Measurements from ENCODE around the gene RFX1. TPM values are rescaled to one million over a fixed set of nuclear protein-coding genes. Genes with fewer than 3 reads are reported as not detected.

The RFX1 gene
- total and polyA plus RNA-seq, 2 experiments from 2014 or later, result 8.9 to 11.8 TPM

DNA sequence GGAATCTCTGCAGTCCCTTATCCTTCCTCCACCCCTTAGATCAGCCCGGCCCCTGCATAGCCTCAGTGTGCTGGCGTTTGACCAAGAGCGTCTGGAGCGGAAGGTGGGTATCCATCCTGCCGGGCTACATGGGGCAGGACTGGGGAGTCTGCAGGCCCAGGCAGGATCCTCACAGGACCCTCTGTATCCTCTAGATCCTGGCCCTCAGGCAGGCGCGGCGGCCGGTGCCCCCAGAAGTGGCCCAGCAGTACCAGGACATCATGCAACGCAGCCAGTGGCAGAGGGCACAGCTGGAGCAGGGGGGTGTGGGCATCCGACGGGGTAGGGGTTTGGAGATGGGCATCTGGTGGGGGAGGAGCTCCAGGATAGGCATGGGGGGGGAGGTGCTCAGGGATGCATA, 76.8 kb downstream of the RFX1 start:
- H3K4me1 Mint-ChIP-seq, result peaks cover 10% of the 10 kb centered on the region
- no peaks in the 10 kb centered on the region for H3K27me3 ChIP-seq (ENCODE audit: insufficient read depth)
- no peaks in the 10 kb centered on the region; the same call in 2 of the 3 replicates for H3K9me3 Mint-ChIP-seq
- H3K27ac ChIP-seq (ENCODE audit: low read depth), result no peak overlapping the region
- 0 out of 2 replicates have a peak, but pooled peaks cover 7% of the 10 kb centered on the region for H3K36me3 ChIP-seq (ENCODE audit: insufficient read depth)
- no peaks in the 10 kb centered on the region for H3K9me2 ChIP-seq (ENCODE audit: insufficient read depth)
- ATAC-seq (no peak), DNase-seq (ENCODE audit: low spot score) (no peak)
- H3K27me3 Mint-ChIP-seq (ENCODE audit: insufficient read depth, low read depth, poor library complexity), result peaks cover 3% of the 10 kb centered on the region
- no peak overlapping the region for H3K4me3 ChIP-seq
- H4K20me1 ChIP-seq (replicated peaks; ENCODE audit: insufficient read depth), result no peaks in the 10 kb centered on the region; the same call in 1 of the 2 replicates
- no peak overlapping the region for H2AFZ ChIP-seq
- H3K27ac Mint-ChIP-seq, result no peak overlapping the region; the same call in 1 of the 2 replicates
- H3K36me3 Mint-ChIP-seq (ENCODE audit: low read depth), result peaks cover 27% of the 10 kb centered on the region
- no peak overlapping the region for H3K4me3 Mint-ChIP-seq
- no peaks in the 10 kb centered on the region for H3K79me2 ChIP-seq (replicated peaks; ENCODE audit: insufficient read depth)
- H3K4me2 ChIP-seq, result no peak overlapping the region
- H3K4me1 ChIP-seq (ENCODE audit: insufficient read depth), result no peaks in the 10 kb centered on the region; the same call in 1 of the 2 replicates
- peaks cover 6% of the 10 kb centered on the region; the same call in 1 of the 2 replicates for H3F3A ChIP-seq (replicated peaks; ENCODE audit: low read depth)
- TF ChIP-seq POLR2AphosphoS5 (IDR thresholded peaks at IDR 0.05; ENCODE audit: low read depth), result no peak
- TF ChIP-seq, protein P1, sequence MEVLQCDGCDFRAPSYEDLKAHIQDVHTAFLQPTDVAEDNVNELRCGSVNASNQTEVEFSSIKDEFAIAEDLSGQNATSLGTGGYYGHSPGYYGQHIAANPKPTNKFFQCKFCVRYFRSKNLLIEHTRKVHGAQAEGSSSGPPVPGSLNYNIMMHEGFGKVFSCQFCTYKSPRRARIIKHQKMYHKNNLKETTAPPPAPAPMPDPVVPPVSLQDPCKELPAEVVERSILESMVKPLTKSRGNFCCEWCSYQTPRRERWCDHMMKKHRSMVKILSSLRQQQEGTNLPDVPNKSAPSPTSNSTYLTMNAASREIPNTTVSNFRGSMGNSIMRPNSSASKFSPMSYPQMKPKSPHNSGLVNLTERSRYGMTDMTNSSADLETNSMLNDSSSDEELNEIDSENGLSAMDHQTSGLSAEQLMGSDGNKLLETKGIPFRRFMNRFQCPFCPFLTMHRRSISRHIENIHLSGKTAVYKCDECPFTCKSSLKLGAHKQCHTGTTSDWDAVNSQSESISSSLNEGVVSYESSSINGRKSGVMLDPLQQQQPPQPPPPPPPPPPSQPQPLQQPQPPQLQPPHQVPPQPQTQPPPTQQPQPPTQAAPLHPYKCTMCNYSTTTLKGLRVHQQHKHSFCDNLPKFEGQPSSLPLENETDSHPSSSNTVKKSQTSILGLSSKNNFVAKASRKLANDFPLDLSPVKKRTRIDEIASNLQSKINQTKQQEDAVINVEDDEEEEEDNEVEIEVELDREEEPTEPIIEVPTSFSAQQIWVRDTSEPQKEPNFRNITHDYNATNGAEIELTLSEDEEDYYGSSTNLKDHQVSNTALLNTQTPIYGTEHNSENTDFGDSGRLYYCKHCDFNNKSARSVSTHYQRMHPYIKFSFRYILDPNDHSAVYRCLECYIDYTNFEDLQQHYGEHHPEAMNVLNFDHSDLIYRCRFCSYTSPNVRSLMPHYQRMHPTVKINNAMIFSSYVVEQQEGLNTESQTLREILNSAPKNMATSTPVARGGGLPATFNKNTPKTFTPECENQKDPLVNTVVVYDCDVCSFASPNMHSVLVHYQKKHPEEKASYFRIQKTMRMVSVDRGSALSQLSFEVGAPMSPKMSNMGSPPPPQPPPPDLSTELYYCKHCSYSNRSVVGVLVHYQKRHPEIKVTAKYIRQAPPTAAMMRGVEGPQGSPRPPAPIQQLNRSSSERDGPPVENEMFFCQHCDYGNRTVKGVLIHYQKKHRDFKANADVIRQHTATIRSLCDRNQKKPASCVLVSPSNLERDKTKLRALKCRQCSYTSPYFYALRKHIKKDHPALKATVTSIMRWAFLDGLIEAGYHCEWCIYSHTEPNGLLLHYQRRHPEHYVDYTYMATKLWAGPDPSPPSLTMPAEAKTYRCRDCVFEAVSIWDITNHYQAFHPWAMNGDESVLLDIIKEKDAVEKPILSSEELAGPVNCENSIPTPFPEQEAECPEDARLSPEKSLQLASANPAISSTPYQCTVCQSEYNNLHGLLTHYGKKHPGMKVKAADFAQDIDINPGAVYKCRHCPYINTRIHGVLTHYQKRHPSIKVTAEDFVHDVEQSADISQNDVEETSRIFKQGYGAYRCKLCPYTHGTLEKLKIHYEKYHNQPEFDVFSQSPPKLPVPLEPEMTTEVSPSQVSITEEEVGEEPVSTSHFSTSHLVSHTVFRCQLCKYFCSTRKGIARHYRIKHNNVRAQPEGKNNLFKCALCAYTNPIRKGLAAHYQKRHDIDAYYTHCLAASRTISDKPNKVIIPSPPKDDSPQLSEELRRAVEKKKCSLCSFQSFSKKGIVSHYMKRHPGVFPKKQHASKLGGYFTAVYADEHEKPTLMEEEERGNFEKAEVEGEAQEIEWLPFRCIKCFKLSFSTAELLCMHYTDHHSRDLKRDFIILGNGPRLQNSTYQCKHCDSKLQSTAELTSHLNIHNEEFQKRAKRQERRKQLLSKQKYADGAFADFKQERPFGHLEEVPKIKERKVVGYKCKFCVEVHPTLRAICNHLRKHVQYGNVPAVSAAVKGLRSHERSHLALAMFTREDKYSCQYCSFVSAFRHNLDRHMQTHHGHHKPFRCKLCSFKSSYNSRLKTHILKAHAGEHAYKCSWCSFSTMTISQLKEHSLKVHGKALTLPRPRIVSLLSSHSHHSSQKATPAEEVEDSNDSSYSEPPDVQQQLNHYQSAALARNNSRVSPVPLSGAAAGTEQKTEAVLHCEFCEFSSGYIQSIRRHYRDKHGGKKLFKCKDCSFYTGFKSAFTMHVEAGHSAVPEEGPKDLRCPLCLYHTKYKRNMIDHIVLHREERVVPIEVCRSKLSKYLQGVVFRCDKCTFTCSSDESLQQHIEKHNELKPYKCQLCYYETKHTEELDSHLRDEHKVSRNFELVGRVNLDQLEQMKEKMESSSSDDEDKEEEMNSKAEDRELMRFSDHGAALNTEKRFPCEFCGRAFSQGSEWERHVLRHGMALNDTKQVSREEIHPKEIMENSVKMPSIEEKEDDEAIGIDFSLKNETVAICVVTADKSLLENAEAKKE (CRISPR knock-in tag; IDR thresholded peaks at IDR 0.05), result no peak
- TF ChIP-seq REST (IDR thresholded peaks at IDR 0.05; ENCODE audit: unreplicated experiment), result no peak
- TF ChIP-seq ZNF331 (CRISPR knock-in tag; IDR thresholded peaks at IDR 0.05; ENCODE audit: low read depth), result no peak
- no peak for TF ChIP-seq ZNF114 (CRISPR knock-in tag; IDR thresholded peaks at IDR 0.05)
- no peak for TF ChIP-seq ETS1 (IDR thresholded peaks at IDR 0.05)
- no peak for TF ChIP-seq EZH2phosphoT487 (IDR thresholded peaks at IDR 0.05; ENCODE audit: unreplicated experiment)
- no peak for TF ChIP-seq CREB1 (CRISPR knock-in tag; IDR thresholded peaks at IDR 0.05; ENCODE audit: low read depth)
- TF ChIP-seq NANOG (IDR thresholded peaks at IDR 0.05; ENCODE audit: borderline replicate concordance), result no peak
- TF ChIP-seq, protein P2, sequence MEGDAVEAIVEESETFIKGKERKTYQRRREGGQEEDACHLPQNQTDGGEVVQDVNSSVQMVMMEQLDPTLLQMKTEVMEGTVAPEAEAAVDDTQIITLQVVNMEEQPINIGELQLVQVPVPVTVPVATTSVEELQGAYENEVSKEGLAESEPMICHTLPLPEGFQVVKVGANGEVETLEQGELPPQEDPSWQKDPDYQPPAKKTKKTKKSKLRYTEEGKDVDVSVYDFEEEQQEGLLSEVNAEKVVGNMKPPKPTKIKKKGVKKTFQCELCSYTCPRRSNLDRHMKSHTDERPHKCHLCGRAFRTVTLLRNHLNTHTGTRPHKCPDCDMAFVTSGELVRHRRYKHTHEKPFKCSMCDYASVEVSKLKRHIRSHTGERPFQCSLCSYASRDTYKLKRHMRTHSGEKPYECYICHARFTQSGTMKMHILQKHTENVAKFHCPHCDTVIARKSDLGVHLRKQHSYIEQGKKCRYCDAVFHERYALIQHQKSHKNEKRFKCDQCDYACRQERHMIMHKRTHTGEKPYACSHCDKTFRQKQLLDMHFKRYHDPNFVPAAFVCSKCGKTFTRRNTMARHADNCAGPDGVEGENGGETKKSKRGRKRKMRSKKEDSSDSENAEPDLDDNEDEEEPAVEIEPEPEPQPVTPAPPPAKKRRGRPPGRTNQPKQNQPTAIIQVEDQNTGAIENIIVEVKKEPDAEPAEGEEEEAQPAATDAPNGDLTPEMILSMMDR (conservative IDR thresholded peaks at IDR 0.05; ENCODE audit: low read depth in 2 of 2), result no peak
- TF ChIP-seq JUNB (IDR thresholded peaks at IDR 0.05; ENCODE audit: unreplicated experiment), result no peak
